HG02852 (cell line): ENCODE measurements around the gene PLK5.
"Not testable (repeated sequence)": the region's sequence is repeated elsewhere in the genome, so short reads cannot be mapped to it uniquely, and the experiment has no call there.

Experiments used
- ATAC-seq: cut with Tn5 transposase; IDR thresholded peaks from one replicate; pipeline ENCODE4 v1.9.1; 2021; ENCODE audit warnings: mild to moderate bottlenecking, moderate library complexity; ENCODE audit not compliant: unreplicated experiment

Gene PLK5

DNA sequence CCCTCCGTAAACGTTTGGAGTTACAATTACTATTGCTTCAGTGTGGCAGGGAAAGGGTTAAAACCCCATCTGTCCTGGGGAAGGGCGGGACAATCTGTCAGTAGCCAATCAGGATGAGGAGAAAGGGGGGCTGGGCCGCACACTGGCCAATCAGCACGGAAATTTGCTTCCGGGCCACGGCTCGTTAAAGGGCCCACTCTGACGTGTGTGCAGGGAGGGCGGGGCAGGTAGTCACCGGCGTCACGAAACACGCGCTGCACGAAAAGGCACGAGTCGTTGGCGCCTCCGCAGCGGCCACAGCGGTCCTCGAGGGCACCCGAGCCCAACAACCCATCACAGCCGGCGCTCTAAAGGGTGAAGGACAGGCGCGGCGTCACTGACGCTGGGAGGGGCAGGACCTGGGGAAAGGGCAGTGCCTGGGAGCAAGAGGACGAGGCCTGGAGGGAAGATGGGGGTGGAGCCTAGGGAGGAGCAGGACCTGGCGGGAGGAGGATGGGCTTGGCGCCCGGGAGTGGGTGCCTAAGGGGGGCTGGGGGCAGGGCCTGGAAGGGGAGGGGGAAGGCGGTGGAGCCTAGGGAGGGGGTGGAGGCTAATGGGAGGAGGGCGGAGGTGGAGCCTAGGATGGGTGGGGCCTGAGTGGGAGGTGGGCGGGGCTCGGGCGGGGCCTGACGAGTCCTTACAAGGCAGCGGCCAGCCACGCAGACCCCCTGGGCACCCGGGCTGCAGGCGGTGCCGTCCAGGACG, 15.9 kb upstream of the PLK5 start:
- no peak for ATAC-seq

DNA sequence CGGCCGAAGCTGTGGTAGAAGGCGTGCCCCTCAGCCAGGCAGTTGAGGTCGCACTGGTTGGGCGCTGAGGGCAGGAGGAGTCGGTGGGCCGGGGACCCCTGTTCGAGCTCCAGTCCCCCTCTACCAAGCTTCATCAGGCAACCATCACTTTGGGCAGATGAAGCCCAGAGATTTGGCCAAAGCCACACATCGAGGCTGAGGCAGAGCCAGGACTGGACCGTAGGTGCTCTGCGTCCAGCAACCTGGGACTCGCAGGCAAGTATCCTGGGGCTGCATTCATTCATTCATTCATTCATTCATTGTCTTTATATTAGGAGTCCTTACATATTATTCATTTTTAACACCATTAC, 15.4 kb upstream of the PLK5 start:
- ATAC-seq: no peak

DNA sequence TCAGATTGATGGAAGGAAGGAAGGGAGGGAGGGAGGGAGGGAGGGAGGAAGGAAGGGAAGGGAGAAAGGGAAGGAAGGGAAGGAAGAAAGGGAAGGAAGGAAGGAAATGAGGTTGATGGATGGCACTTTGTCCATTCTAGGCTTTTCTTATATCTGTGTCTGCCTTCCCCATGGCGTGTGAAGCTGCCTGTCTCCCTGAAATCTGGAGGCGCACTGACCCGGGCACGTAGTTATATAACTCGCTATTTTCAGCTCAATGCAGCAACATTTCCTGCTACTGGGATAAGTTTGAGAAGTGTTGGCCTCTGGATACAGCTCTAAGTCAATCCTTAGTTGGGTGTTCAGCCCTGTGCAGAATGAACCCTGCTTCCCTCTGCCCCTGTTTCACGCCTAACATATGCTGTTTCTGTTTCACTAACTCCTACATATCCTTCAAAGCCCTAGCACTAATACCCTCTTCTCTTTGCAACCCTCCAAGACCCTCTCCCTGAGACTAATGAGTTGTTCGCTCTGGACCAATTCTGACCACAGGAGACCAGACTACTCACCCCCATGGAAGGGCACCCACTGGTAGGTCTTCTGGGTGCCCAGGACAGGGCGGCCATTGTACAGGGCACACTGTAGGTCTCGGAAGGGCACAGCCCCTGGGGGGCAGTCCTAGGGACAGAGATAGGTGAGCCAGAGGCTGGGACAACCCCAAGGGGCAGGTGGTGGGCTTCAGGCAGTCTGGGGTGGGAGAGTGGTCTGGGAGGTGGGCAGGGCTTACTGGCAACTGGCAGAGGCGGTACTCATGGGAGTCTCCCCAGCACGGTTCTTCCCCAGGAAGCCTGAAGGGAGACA, 14.1 kb upstream of the PLK5 start:
- no peak for ATAC-seq

DNA sequence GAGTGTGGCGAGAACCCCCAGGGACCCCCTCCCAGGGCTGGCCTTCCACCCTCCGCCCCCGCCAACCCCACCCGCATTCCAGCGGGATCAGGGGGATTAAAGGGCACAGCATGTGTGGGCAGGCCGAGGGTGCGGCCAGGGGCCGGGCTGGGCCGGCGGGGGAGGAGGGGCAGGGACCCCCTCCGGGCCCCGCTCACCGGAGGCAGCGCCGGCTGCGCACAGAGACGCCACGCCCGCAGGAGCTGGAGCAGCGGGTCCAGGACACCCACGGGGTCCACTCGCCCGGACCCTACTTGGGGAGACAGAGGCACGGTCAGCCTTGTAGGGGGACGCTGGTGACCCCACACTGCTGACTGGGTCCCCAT, 13.5 kb upstream of the PLK5 start:
- no peak for ATAC-seq

DNA sequence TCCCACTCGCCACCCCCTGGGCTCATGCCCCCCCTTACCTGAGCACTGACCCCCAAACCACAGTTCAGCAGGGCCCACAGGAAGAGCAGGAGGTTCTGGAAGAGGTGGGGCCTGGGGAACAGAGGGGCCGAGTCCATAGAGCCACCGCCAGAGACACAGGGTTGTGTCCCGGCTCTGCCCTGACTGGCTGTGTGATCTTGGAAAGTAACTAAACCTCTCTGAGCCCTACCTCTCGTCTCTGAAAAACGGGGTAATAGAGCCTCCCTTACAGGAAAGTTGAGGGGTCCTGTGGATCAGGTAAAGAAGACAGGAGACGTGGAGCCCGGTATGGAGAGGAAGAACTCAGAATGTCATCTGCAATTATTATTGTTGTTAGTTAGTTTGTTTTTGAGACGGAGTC, 13.1 kb upstream of the PLK5 start:
- no peak for ATAC-seq

DNA sequence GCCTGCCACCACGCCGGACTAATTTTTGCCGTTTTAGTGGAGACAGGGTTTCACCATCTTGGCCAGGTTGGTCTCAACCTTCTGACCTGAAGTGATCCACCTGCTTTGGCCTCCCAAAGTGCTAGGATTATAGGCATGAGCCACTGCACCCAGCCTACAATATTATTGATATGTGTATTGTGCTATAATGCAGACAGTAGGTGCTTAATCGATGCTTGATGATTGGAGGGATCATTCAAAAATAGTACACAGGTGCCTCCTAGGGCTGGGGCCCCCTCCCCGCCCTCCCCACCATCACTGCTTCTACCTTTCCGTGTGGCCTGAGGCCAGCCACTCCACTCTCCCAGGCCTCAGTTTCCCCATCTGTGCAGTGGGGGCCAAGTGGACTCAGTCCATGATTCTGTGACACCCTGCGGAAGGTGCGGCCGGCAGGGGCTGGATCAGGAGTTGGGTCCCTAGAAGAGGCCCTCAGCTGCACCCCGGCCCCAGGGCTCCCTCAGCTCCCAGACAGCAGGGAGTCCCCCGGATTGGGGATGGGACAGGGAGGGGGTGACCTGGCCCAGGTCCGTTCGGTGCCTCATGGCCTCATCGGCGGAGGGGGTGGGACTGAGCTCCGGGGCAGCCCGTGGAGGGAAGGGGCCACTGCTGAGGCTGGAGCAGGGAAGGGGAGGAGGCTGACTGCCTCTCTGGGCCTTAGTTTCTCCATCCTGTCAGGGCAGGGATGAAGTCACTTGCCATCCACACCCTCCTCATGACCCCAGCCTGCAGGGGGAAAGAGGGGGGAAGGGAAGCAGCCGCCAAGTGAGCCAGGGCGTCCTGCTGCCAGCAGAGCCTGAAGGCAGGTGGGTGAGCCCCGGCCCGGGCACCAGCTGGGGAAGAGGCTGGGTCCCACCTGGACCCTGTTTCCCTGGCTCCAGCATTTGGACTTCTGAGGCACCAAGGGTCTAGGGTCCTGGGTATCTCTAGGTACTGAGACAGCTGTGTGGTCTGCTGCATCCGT, 12.3 kb upstream of the PLK5 start:
- no peak for ATAC-seq

DNA sequence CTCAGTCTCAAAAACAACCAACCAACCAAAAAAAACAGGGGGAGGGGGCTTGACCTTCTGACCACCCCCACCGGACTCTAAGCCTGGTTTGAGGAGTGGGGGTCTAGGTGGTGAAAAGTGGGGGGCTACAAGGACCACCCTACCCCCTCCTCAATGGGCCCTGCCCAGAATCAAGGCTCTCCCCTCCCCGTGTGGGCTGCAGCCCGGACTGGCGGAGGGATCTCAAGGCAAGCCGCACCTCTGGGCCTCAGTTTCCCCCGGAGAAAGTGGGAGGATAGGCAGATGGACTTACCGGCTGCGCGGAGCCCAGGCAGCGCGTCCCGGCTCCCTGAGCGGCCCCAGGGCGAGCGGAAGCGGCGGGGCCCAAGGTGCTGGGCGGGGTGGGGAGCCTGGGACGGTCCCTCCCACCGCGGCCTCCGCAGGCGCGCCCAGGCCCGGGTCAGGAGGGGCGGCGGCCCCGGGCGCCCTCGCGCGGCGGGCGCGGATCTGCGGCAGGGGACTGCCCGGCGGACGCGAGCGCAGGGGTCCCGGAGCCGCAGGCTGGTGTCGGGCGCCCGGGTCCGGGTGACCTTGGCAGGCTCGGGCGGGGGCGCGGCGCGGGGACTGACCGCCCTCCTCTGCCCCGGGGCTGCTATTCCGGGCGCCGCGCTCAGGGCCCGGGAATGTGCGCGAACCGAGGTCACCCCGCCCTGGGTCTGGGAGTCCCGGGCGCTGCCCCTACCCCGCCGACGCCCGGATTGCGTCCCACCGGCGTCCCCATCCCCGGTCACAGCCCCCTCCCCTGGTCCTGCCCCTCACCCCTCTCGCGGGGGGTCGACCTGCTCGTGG, 11.0 kb upstream of the PLK5 start, which contains the start of gene ADAMTSL5:
Gene ADAMTSL5 (minus strand): TSS at position 349 of the 828 bp plus-strand sequence. CDS start 2,076 bp downstream, outside the sequence.
- ATAC-seq: no peak

DNA sequence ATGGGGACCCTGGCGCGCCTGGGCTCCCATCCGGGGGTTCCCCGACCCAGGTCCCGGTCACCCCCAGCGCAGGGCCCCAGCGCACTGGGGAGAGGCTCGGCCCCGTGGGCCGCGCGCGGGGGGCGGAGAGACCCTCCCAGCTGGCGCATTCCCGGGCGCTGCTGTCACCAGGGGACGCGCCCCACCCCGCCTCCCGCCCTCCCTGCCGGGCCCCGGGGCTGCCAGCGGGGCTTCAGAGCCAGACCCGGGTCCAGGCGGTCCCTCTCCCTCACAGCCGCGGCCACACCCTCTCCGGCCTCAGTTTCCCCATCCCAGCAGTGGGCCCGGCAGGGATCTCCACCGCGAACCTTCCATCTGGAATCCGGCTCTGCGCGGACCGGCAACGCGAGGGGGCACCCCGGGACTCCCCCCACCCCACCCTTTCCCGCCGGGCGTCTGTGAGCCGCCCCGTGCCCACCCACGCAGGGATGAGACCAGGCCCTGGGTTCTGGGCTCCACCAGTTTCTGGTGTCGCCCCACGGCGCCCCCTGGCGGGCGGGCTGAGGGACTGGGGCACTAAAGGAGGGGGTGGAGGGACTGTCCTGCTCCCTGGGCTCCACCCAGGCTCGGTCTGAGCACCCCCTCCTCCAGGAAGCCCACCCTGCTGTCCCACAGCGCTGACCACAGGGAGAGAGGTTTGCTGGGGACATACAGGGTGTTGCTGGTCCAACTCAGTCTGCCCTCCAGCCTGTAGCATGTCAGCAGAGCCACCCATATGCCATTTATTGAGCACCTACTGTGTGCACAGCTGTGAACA, 10.2 kb upstream of the PLK5 start:
- ATAC-seq: no peak

DNA sequence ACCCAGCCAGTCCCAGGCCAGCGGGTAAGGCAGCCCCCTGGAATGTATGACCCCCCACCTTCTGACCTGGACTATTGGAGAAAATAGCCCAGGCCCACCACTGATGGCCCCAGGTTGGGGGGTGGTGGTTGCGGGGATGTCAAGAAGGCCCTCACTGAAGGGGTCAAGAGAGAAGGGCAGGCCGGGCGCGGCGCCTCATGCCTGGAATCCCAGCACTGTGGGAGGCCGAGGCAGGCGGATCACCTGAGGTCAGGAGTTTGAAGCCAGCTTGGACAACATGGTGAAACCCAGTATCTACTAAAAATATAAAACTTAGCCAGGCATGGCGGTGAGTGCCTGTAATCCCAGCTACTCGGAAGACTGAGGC, 9.6 kb upstream of the PLK5 start:
- ATAC-seq: no peak

DNA sequence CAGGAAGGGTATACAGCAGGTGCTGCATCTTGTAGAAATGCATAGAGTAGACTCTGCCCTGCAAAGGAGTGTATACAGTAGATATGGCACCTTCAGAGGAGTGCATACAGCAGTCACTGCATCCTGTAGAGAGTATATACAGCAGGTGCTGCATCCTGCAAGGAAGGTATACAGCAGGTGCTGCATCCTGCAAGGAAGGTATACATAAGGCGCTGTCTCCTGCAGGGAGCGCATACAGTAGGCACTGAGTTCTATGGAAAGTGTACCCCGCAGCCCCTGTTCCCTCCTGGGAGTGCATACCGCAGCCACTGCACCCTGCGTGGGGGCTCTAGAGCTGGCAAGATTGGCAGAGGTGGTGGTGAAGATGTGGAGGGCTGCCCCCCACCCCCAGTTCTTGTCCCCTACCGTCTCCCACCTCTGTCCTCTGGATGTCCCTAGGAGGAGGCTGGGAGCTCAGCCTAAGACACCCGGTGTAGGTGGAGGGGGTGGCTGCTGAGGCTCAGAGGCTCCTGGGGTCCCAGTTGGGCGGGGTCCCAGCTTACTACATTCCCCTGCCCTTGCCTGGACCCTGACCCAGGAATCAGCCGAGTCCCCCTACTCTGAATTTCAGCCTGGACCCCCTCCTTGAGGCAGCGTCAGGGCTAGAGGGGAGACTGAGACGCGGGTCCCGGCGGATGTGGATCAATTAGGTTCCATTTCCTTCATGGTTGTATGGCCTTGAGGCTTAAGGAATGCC, 8.7 kb upstream of the PLK5 start:
- ATAC-seq: no peak

DNA sequence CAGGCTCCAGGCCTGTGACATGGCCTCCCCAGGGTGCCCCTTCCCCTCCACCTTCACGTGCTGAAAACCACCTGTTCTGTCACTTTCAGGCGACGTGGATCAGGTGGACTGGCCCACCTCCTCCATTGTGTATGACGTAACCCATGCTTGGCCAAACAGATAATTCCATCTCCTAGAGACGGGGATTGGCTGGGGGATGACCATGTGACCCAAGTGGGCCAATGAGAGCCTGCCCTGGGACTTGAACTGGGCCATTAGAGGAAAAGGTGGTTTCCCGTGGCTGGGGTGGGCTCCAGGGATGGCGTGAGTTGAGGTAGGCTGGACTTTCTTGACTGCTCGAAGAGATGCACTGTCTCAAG, 7.5 kb upstream of the PLK5 start:
- no peak for ATAC-seq

DNA sequence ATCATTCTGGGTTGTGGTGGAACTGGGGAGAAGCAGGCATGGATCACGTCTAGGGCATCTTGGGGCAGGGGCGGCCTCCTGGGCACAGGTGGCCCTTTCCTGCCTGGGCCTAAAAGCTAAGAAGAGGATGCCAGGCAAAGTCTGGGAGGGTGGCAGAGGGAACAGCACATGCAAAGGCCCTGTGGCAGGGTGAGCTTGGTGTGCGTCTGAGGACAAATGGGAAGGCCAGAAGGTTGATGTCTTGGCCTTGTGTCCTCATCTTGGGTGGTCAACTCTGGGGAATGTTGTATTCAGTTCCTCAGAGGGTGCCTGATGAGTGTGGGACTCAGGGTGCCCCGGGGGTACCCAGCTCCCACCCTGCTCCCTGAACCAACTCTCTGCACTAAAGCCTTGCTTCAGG, 5.4 kb upstream of the PLK5 start:
- ATAC-seq: no peak

DNA sequence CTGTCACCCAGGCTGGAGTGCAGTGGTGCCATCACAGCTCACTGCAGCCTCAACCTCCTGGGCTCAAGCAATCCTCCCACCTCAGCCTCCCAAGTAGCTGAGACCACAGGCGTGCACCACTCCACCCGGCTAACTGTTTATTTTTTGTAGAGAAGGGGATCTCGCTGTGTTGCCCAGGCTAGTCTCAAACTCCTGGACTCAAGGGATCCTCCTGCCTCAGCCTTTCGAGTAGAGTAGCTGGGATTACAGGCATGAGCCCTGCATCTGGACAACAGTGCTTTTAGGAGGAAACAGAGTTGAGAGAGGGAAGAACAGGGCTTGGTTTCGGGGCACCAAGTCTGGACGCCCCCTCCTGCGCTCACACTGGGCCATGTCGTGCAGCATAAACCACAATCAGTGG, 4.1 kb upstream of the PLK5 start:
- not testable (repeated sequence) for ATAC-seq

DNA sequence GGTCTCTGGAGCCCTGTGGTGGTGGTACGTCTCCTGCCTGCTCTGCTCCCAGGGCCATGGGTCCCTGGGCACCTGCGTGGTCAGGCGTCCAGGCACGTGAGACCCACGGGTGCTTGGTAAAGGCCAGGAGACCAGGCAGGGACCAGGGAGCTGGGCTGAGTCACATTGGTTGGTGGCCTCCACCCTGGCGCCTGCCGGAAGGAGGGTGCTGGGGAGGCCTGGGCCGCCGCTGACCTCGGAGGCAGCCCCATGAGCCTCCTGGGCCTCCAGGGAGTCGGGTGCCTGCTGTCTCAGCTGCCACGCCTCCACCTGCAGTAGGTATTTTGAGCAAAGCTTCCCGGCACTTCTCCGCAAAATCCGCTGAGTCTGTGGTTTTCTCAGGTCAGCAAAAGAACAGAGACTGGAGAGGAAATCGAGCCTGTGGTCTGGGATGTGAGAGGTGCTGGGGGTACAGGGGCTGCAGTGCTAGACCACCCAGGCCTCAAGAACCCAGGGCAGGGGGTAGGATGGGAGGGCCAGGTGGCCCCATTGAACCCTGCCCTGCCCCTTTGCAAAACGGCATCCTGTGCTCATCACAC, 3.6 kb upstream of the PLK5 start:
- ATAC-seq: no peak

DNA sequence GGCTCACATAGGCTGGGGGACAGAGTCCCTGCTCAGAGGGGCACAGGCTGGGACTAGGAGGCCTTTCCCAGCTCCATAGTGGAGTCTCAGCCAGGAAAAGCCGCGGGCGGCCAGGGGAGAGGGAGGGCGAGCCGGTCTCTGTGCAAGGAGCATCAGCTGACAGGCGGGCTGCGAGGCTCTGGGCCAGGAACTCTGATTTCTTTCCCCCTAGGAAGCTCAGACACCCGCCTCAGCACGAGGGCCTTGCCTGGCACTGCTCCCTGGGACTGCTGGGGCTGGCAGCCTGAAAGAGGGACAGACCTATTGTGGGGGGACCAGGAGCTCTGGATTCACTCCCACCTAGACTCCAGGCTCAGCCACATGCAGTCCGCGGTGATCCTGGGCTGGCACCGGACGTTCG, 2.2 kb upstream of the PLK5 start:
- ATAC-seq: no peak

DNA sequence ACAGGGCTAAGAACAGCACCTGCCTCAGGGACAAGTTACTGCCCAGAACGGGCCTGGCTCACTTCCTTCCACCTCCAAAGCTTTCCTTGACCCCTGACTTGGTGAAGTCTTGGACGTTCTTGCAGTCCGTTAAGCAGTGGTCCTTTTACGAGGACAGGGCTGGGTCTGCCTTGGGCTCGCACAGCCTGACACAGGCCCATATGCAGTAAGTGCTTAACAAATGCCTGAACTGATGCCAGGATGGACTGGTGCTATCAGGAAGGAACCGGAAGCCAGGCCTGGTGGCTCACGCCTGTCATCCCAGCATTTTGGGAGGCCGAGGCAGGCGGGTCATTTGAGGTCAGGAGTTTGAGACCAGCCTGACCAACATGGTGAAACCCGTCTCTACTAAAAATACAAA, 1.8 kb upstream of the PLK5 start:
- no peak for ATAC-seq

DNA sequence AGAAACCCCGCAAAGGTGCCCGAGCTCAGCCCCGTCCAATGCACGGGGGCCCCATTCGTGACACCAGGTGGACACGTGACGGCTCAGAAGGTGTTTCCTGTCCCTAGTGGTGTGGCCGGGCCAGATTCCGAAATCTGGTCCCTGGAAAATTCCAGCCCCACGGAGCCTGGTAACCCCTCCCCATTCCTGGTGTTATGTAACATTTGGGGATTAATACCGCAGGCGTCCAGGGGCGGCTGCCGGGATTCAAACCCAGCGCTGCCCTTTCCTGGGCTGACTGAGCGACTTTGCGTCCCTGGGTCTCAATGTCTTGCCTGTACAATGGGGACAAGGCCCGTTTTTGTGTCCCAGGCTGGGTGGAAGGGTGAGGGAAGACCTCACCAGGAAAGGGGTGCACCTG, 1.0 kb upstream of the PLK5 start:
- no peak for ATAC-seq

DNA sequence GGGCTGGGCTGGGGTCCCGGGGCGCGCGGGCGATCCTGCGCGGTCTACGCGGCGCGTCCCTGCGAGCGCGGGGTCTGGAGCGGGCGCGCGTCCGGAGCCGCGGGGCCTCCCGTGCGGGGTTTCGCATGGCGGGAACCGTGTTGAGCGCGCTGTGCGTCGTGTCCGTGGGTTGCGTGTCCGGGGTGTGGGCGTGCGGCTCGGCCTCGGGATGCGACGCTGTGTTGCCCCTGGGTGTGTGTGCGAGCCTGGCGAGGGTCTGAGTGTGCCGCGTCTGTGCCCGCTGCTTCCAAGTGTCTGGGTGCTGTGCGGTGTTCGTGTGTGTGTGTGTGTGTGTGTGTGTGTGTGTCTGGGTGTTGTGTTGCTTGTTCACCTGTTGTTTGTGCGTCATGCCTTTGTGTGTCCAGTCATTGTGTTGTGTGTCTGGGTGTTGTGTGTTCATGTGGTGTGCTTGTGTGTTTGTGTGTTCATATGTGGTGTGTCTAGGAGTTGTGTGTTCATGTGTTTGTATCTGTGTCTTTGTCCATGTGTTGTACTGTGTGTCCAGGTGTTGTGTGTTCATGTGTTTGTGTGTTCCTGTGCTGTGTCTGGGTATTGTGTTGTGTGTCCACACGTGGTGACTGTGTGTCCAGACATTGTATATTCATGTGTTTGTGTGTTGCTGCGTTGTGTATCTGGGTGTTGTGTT, 552 bp downstream of the PLK5 start:
- no peak for ATAC-seq
